IgD-negative memory B cell (primary cell): ENCODE results near the gene ZNF664. TPM values are rescaled to one million over a fixed set of nuclear protein-coding genes. Genes with fewer than 3 reads are reported as not detected.

ENCODE experiments used
- H3K27ac Mint-ChIP-seq, 3 donors: one replicate each; pipeline ENCODE4 v1.8.0; 2020 to 2022; ENCODE audit warnings: mild to moderate bottlenecking in 3 of 3, mixed read lengths in 3 of 3, moderate library complexity in 1 of 3
- H3K27me3 Mint-ChIP-seq: one replicate; pipeline ENCODE4 v1.8.0; 2021; ENCODE audit warnings: mixed read lengths
- H3K36me3 Mint-ChIP-seq: one replicate; pipeline ENCODE4 v1.8.0; 2020; ENCODE audit warnings: mild to moderate bottlenecking, mixed read lengths
- H3K4me1 Mint-ChIP-seq, 3 donors: one replicate each; pipeline ENCODE4 v1.8.0; 2020 to 2022; ENCODE audit warnings: mixed read lengths in 3 of 3, mild to moderate bottlenecking in 1 of 3
- H3K4me3 Mint-ChIP-seq, 4 donors: one replicate each; pipeline ENCODE4 v1.8.0; 2020 to 2022; ENCODE audit warnings: mild to moderate bottlenecking in 4 of 4, mixed read lengths in 4 of 4, moderate library complexity in 3 of 4
- H3K9me3 Mint-ChIP-seq, 3 donors: one replicate each; pipeline ENCODE4 v1.8.0; 2020 to 2021; ENCODE audit warnings: mixed read lengths in 3 of 3, mild to moderate bottlenecking in 1 of 3
- polyA plus RNA-seq: library from polyadenylated mRNA; unstranded; fragments of 300-500 nt; fragmentation: Illumina TruSeq; gene quantifications from one replicate; pipeline ENCODE4 v1.2.3, GENCODE V29; 2021

ZNF664 gene
- polyA plus RNA-seq, 1 donor from 2014 or later = 10.3 TPM

- Mint-ChIP-seq H3K9me3 (no peaks in the 10 kb centered on the region), H3K4me3 (no peak overlapping the region), H3K27ac (no peak overlapping the region), H3K36me3 (peaks cover 1% of the 10 kb centered on the region), H3K27me3 (no peaks in the 10 kb centered on the region), H3K4me1 (peaks cover 16 to 20% (median 17%) of the 10 kb centered on the region in 3 donors)
Observed at GRCh38 chr12:123983822-123984485, 10.9 kb downstream of the ZNF664 start.

GRCh38 chr12:123984903-123985302 lies 11.9 kb downstream of the ZNF664 start:
- no peaks in the 10 kb centered on the region for H3K9me3 Mint-ChIP-seq
- peaks cover 17 to 22% (median 21%) of the 10 kb centered on the region in 3 donors for H3K4me1 Mint-ChIP-seq
- peaks cover 1% of the 10 kb centered on the region for H3K36me3 Mint-ChIP-seq
- H3K4me3 Mint-ChIP-seq = no peak overlapping the region
- no peaks in the 10 kb centered on the region for H3K27me3 Mint-ChIP-seq
- H3K27ac Mint-ChIP-seq = peak overlapping the region in 1 of 3 donors; percentile 90

DNA sequence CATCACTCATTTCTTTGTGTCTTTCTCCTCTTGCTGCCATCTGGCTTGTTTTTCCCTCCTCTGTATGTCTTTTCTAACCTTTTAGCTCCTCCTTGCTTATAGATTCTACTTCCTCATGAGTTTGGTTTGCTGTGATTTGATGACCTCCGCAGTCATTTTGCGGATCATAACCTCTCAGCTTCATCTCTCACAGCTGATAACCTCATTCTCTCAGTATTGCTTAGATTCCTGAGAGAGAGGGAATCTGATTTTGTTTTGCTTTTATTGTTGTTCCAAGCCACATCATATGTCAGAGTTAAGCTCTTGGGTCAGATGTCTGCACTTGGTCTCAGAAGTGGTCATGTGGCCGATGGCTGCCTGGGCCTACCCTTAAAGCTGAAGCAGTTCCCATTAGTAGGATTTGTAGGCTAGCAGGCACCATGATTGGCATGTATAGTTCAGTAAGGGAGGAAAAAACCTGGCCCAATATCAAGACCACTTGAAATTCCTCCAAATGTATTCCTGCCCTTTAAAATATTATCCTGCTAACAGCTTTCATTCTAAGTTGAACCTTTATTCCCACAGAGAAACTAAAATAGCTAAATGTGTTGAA lies 13.5 kb downstream of the ZNF664 start:
- no peak overlapping the region for H3K4me3 Mint-ChIP-seq
- H3K36me3 Mint-ChIP-seq = peaks cover 1% of the 10 kb centered on the region
- peaks cover 17 to 26% (median 21%) of the 10 kb centered on the region in 3 donors for H3K4me1 Mint-ChIP-seq
- peak overlapping the region in 1 of 3 donors; percentile 38 for H3K27ac Mint-ChIP-seq
- no peaks in the 10 kb centered on the region for H3K9me3 Mint-ChIP-seq
- H3K27me3 Mint-ChIP-seq = no peaks in the 10 kb centered on the region

DNA sequence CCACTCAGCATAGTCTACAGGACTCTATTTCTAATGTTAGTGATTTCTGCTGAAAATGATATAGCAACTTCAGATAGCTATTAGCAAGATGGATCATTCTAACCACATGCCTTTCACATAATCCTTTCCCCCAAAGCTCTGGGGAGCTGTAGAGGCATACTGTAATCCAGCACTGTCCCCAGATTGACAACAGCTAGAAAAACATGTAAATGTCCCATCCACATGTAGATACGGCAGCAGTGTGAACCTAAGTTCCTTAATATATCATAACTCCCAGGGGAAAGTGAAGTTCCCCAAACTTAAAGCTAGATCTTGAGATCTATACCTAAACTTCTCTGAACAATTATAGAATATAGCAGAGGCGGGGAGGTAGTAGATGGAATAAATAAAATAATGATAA lies 14.0 kb downstream of the ZNF664 start:
- peaks cover 1% of the 10 kb centered on the region for H3K36me3 Mint-ChIP-seq
- peak overlapping the region in 1 of 3 donors; percentile 38 for H3K27ac Mint-ChIP-seq
- no peak overlapping the region for H3K4me3 Mint-ChIP-seq
- H3K9me3 Mint-ChIP-seq = no peaks in the 10 kb centered on the region
- H3K4me1 Mint-ChIP-seq = peaks cover 17 to 26% (median 21%) of the 10 kb centered on the region in 3 donors
- H3K27me3 Mint-ChIP-seq = no peaks in the 10 kb centered on the region

- H3K9me3 Mint-ChIP-seq = no peaks in the 10 kb centered on the region
- H3K27me3 Mint-ChIP-seq = no peaks in the 10 kb centered on the region
- H3K27ac Mint-ChIP-seq = no peak overlapping the region
- peaks cover 5% of the 10 kb centered on the region for H3K36me3 Mint-ChIP-seq
- H3K4me1 Mint-ChIP-seq = peaks cover 15 to 21% (median 19%) of the 10 kb centered on the region in 3 donors
- H3K4me3 Mint-ChIP-seq = no peak overlapping the region
Observed at GRCh38 chr12:123989168-123989567, 16.2 kb downstream of the ZNF664 start.

GRCh38 chr12:123989753-123990152 lies 16.7 kb downstream of the ZNF664 start:
- no peaks in the 10 kb centered on the region for H3K27me3 Mint-ChIP-seq
- H3K4me3 Mint-ChIP-seq = no peak overlapping the region
- peaks cover 15 to 22% (median 21%) of the 10 kb centered on the region in 3 donors for H3K4me1 Mint-ChIP-seq
- H3K27ac Mint-ChIP-seq = peak overlapping the region in 1 of 3 donors; percentile 75
- H3K9me3 Mint-ChIP-seq = no peaks in the 10 kb centered on the region
- peaks cover 7% of the 10 kb centered on the region for H3K36me3 Mint-ChIP-seq

DNA sequence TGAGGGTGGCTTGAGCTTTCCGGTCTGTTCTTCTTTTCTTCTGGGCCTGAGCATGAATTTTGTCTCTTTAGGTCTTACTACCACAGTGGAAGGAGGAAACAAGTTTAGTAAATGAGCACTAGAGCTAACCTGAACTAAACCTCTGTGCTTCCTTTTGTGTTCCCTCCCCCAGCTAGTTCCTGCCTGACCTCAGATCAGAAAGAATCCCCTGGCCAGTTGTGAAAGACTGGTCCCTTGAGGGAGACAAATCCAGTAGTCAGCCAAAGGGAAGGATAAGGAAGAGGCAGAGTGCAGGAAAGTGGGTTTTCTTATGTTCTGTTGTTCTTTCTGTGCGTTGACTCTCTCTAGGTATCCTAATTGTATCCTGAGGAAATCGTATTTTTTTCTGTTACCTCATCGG lies 17.5 kb downstream of the ZNF664 start:
- Mint-ChIP-seq H3K4me3 (peak overlapping the region in 1 of 4 donors; percentile 51), H3K9me3 (no peaks in the 10 kb centered on the region), H3K27ac (peak overlapping the region in 1 of 3 donors; percentile 75), H3K4me1 (peaks cover 18 to 25% (median 21%) of the 10 kb centered on the region in 3 donors), H3K27me3 (no peaks in the 10 kb centered on the region), H3K36me3 (peaks cover 8% of the 10 kb centered on the region)

- Mint-ChIP-seq H3K9me3 (no peaks in the 10 kb centered on the region), H3K4me1 (peaks cover 16 to 23% (median 18%) of the 10 kb centered on the region in 3 donors), H3K27me3 (no peaks in the 10 kb centered on the region), H3K36me3 (peaks cover 9% of the 10 kb centered on the region), H3K4me3 (no peak overlapping the region), H3K27ac (no peak overlapping the region)
Observed at GRCh38 chr12:123991372-123991951, 18.4 kb downstream of the ZNF664 start.

GRCh38 chr12:123992118-123992825 lies 19.3 kb downstream of the ZNF664 start:
- Mint-ChIP-seq H3K4me1 (peaks cover 9 to 17% (median 11%) of the 10 kb centered on the region in 3 donors), H3K9me3 (no peaks in the 10 kb centered on the region), H3K4me3 (no peak overlapping the region), H3K27me3 (no peaks in the 10 kb centered on the region), H3K36me3 (peaks cover 9% of the 10 kb centered on the region), H3K27ac (no peak overlapping the region)

- H3K36me3 Mint-ChIP-seq = peaks cover 8% of the 10 kb centered on the region
- H3K27me3 Mint-ChIP-seq = no peaks in the 10 kb centered on the region
- H3K4me3 Mint-ChIP-seq = no peak overlapping the region
- peaks cover 5 to 12% (median 7%) of the 10 kb centered on the region in 3 donors for H3K4me1 Mint-ChIP-seq
- H3K27ac Mint-ChIP-seq = peak overlapping the region in 1 of 3 donors; percentile 2
- H3K9me3 Mint-ChIP-seq = no peaks in the 10 kb centered on the region
Observed at GRCh38 chr12:123995023-123995748, 22.2 kb downstream of the ZNF664 start.

GRCh38 chr12:123996581-123996980 lies 23.6 kb downstream of the ZNF664 start:
- H3K36me3 Mint-ChIP-seq = peaks cover 8% of the 10 kb centered on the region
- peaks cover 0 to 9% (median 7%) of the 10 kb centered on the region in 3 donors for H3K4me1 Mint-ChIP-seq
- H3K27me3 Mint-ChIP-seq = no peaks in the 10 kb centered on the region
- H3K9me3 Mint-ChIP-seq = no peaks in the 10 kb centered on the region
- H3K4me3 Mint-ChIP-seq = no peak overlapping the region
- H3K27ac Mint-ChIP-seq = peak overlapping the region in 1 of 3 donors; percentile 24

GRCh38 chr12:123997033-123997822 lies 24.2 kb downstream of the ZNF664 start:
- no peaks in the 10 kb centered on the region for H3K9me3 Mint-ChIP-seq
- H3K4me3 Mint-ChIP-seq = peak overlapping the region in 1 of 4 donors; percentile 31
- no peaks in the 10 kb centered on the region for H3K27me3 Mint-ChIP-seq
- H3K4me1 Mint-ChIP-seq = peaks cover 0 to 9% (median 7%) of the 10 kb centered on the region in 3 donors
- no peak overlapping the region for H3K27ac Mint-ChIP-seq
- peaks cover 8% of the 10 kb centered on the region for H3K36me3 Mint-ChIP-seq

DNA sequence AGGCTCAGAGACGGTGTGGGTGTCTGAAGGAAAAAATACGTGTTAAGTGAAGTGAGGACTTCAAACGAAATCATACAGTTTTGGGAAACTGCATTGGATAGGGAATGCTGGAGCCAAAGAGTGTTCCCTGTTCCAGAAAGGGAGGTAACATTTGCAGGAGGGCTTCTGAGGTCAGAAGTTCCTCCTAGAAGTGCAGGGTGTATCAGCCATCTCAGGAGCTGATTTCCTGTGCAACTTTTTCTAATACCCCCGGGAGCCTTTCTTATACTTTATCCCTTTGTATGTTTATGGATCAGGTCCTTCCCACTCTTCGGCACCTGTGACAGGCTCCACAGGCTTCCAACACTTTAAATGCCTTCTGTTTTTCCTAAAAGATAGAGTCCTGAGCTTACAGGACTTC lies 24.9 kb downstream of the ZNF664 start:
- no peaks in the 10 kb centered on the region for H3K9me3 Mint-ChIP-seq
- H3K27ac Mint-ChIP-seq = no peak overlapping the region
- H3K27me3 Mint-ChIP-seq = no peaks in the 10 kb centered on the region
- no peak overlapping the region for H3K4me3 Mint-ChIP-seq
- H3K36me3 Mint-ChIP-seq = peaks cover 5% of the 10 kb centered on the region
- H3K4me1 Mint-ChIP-seq = peaks cover 0 to 9% (median 7%) of the 10 kb centered on the region in 3 donors
